GM06990 (cell line): ENCODE data around the gene GRAMD1C.
A peak's percentile ranks its signal among the peaks of the same experiment; 100 is the strongest.

Experiments used
- DNase-seq: peaks from one replicate; pipeline ENCODE4 v3.0.0-alpha.2; 2011; ENCODE audit not compliant: insufficient read length; ENCODE audit errors: extremely low read depth
- H3K27me3 ChIP-seq: replicated peaks from 2 replicates; pipeline ENCODE4 v1.6.0; 2011; ENCODE audit warnings: low read length; ENCODE audit not compliant: control insufficient read depth, insufficient read depth
- H3K36me3 ChIP-seq: 2 replicates; pipeline ENCODE4 v1.5.1; 2011; ENCODE audit warnings: low read length; ENCODE audit not compliant: control insufficient read depth, insufficient read depth
- H3K4me3 ChIP-seq: replicated peaks from 2 replicates; pipeline ENCODE4 v1.5.1; 2011; ENCODE audit warnings: low read depth, mild to moderate bottlenecking, control low read depth, low read length
- CTCF ChIP-seq: IDR thresholded peaks from 2 replicates; pipeline ENCODE4 v1.5.1; 2011; ENCODE audit warnings: low read length, control low read depth, mild to moderate bottlenecking, inconsistent platforms; ENCODE audit not compliant: insufficient read depth, poor library complexity, severe bottlenecking

Gene GRAMD1C

GRCh38 chr3:113906568-113907140 is 68.1 kb downstream of the GRAMD1C start:
- DNase-seq, result no peak
- Histone ChIP-seq H3K4me3 (no peak overlapping the region), H3K36me3 (no peaks in the 10 kb centered on the region), H3K27me3 (no peaks in the 10 kb centered on the region)
- TF ChIP-seq CTCF, result no peak

- Histone ChIP-seq H3K4me3 (no peak overlapping the region), H3K36me3 (no peaks in the 10 kb centered on the region), H3K27me3 (no peaks in the 10 kb centered on the region)
- DNase-seq, result no peak
- no peak for TF ChIP-seq CTCF
These were observed 69.5 kb downstream of the GRAMD1C start for GRCh38 chr3:113908133-113908532.

- DNase-seq, result no peak
- no peak overlapping the region for H3K4me3 ChIP-seq
- H3K36me3 ChIP-seq, result no peaks in the 10 kb centered on the region
- no peaks in the 10 kb centered on the region for H3K27me3 ChIP-seq
- no peak for TF ChIP-seq CTCF
These were observed 72.4 kb downstream of the GRAMD1C start for GRCh38 chr3:113910966-113911365.

GRCh38 chr3:113912552-113913236 is 74.1 kb downstream of the GRAMD1C start:
- peak; percentile 19 for DNase-seq
- peak; percentile 74 for TF ChIP-seq CTCF
- Histone ChIP-seq H3K4me3 (peak overlapping the region; percentile 31; the same call in 1 of the 2 replicates), H3K36me3 (no peaks in the 10 kb centered on the region), H3K27me3 (no peaks in the 10 kb centered on the region)

GRCh38 chr3:113914646-113915045 is 76.1 kb downstream of the GRAMD1C start:
- Histone ChIP-seq H3K36me3 (no peaks in the 10 kb centered on the region), H3K4me3 (no peak overlapping the region), H3K27me3 (no peaks in the 10 kb centered on the region)
- no peak for TF ChIP-seq CTCF
- DNase-seq, result no peak
